Neuronal stem cell (in vitro differentiated cells): Measurements from ENCODE around the gene CAMK1D.

Source experiments
- DNase-seq: peaks from one replicate; pipeline ENCODE4 v3.0.0-alpha.2; 2013; ENCODE audit warnings: low spot score
- H2AFZ ChIP-seq: one replicate; pipeline ENCODE4 v1.6.1; 2013; ENCODE audit warnings: mild to moderate bottlenecking, low read length, inconsistent platforms
- H2AK5ac ChIP-seq: 2 replicates; pipeline ENCODE4 v1.6.1; 2013; ENCODE audit warnings: low read depth, mild to moderate bottlenecking, inconsistent platforms, low read length, moderate library complexity, mixed read lengths
- H2BK120ac ChIP-seq: 2 replicates; pipeline ENCODE4 v1.6.1; 2013; ENCODE audit warnings: low read depth, mild to moderate bottlenecking, inconsistent platforms, low read length, moderate library complexity, mixed read lengths
- H2BK12ac ChIP-seq: one replicate; pipeline ENCODE4 v1.6.1; 2013; ENCODE audit warnings: low read length, inconsistent platforms
- H2BK15ac ChIP-seq: 2 replicates; pipeline ENCODE4 v1.6.1; 2013; ENCODE audit warnings: mild to moderate bottlenecking, low read length, inconsistent platforms, mixed read lengths
- H2BK5ac ChIP-seq: one replicate; pipeline ENCODE4 v1.6.1; 2013; ENCODE audit warnings: inconsistent platforms, mild to moderate bottlenecking, low read length, moderate library complexity
- H3K14ac ChIP-seq: one replicate; pipeline ENCODE4 v1.6.1; 2013; ENCODE audit warnings: low read length, inconsistent platforms
- H3K18ac ChIP-seq: 2 replicates; pipeline ENCODE4 v1.6.1; 2013; ENCODE audit warnings: low read length, inconsistent platforms
- H3K23ac ChIP-seq: 2 replicates; pipeline ENCODE4 v1.6.1; 2013; ENCODE audit warnings: low read depth, mild to moderate bottlenecking, mixed read lengths, low read length, inconsistent platforms; ENCODE audit not compliant: poor library complexity
- H3K27ac ChIP-seq: replicated peaks from 3 replicates; pipeline ENCODE4 v1.5.1; 2013; ENCODE audit warnings: low read length, inconsistent platforms
- H3K27me3 ChIP-seq, 3 experiments: 2 replicates each; pipeline ENCODE4 v1.6.1; 2013; ENCODE audit warnings: low read length in 3 of 3, mild to moderate bottlenecking in 2 of 3, inconsistent platforms in 1 of 3, low read depth in 1 of 3, mixed read lengths in 1 of 3, moderate library complexity in 1 of 3; ENCODE audit not compliant: control insufficient read depth in 3 of 3, insufficient read depth in 3 of 3
- H3K36me3 ChIP-seq, 2 donors: replicated peaks in 1 of 2; 2 replicates each; pipeline ENCODE4 v1.6.1; 2013; ENCODE audit warnings: low read length in 2 of 2; ENCODE audit not compliant: control insufficient read depth in 2 of 2, insufficient read depth in 2 of 2
- H3K4ac ChIP-seq: 2 replicates; pipeline ENCODE4 v1.6.1; 2013; ENCODE audit warnings: inconsistent platforms, mild to moderate bottlenecking, low read length, moderate library complexity
- H3K4me1 ChIP-seq, 2 donors: 1 replicate in 1 of 2; 2 replicates in 1 of 2; pipeline ENCODE4 v1.6.1; 2013; ENCODE audit warnings: low read length in 2 of 2, low read depth in 1 of 2; ENCODE audit not compliant: control insufficient read depth in 2 of 2, insufficient read depth in 1 of 2
- H3K4me2 ChIP-seq: one replicate; pipeline ENCODE4 v1.6.1; 2013; ENCODE audit warnings: mild to moderate bottlenecking, low read length, inconsistent platforms; ENCODE audit not compliant: insufficient read depth, poor library complexity, severe bottlenecking
- H3K4me3 ChIP-seq, 2 donors: 2 replicates each; pipeline ENCODE4 v1.5.1; 2013; ENCODE audit warnings: low read length in 2 of 2, mild to moderate bottlenecking in 2 of 2, inconsistent platforms in 1 of 2, moderate library complexity in 1 of 2
- H3K79me1 ChIP-seq: one replicate; pipeline ENCODE4 v1.6.1; 2013; ENCODE audit warnings: low read depth, mild to moderate bottlenecking, inconsistent platforms, low read length, moderate library complexity
- H3K9ac ChIP-seq: one replicate; pipeline ENCODE4 v1.6.1; 2013; ENCODE audit warnings: mild to moderate bottlenecking, low read depth, low read length, inconsistent platforms; ENCODE audit not compliant: poor library complexity
- H3K9me3 ChIP-seq, 2 donors: replicated peaks in 1 of 2; 2 replicates each; pipeline versions ENCODE3 to v1.6.1; 2013; ENCODE audit warnings: low read length in 2 of 2, mild to moderate bottlenecking in 2 of 2, inconsistent platforms in 1 of 2, low read depth in 1 of 2, mixed read lengths in 1 of 2, moderate library complexity in 1 of 2; ENCODE audit not compliant: control insufficient read depth in 2 of 2, insufficient read depth in 1 of 2
- H4K8ac ChIP-seq: one replicate; pipeline ENCODE4 v1.6.1; 2013; ENCODE audit warnings: low read depth, mild to moderate bottlenecking, inconsistent platforms, low read length, moderate library complexity
- H4K91ac ChIP-seq: one replicate; pipeline ENCODE4 v1.6.1; 2013; ENCODE audit warnings: low read length, low read depth, mild to moderate bottlenecking, inconsistent platforms; ENCODE audit not compliant: poor library complexity
- WGBS, 2 donors: extraction: QIAGEN DNeasy Blood & Tissue Kit; methylation state at CpG; one replicate each; pipeline ENCODE4 v1.1.7; 2013; ENCODE audit warnings: missing lambda C conversion rate in 2 of 2, mixed read lengths in 1 of 2; ENCODE audit not compliant: insufficient read length in 2 of 2, insufficient replicate concordance in 1 of 2; ENCODE audit errors: extremely low coverage in 2 of 2; 5-methylcytosine and 5-hydroxymethylcytosine counted together

CAMK1D gene

GRCh38 chr10:12659706-12660105, 310.4 kb downstream of the CAMK1D start:
- Histone ChIP-seq H2BK120ac (no peak overlapping the region), H2AK5ac (no peak overlapping the region), H2BK15ac (no peak overlapping the region), H3K18ac (no peak overlapping the region), H3K27me3 (no peaks in the 10 kb centered on the region), H3K9ac (no peak overlapping the region), H3K27ac (no peak overlapping the region), H2BK5ac (no peak overlapping the region), H3K4ac (no peak overlapping the region), H3K4me3 (no peak overlapping the region), H3K4me1 (no peaks in the 10 kb centered on the region), H3K4me2 (no peak overlapping the region), H3K36me3 (no peaks in the 10 kb centered on the region), H2AFZ (no peak overlapping the region), H4K8ac (no peak overlapping the region), H3K14ac (no peak overlapping the region), H3K23ac (no peak overlapping the region), H4K91ac (no peak overlapping the region), H3K9me3 (peaks cover 0 to 1% of the 10 kb centered on the region in 2 donors), H3K79me1 (no peaks in the 10 kb centered on the region), H2BK12ac (no peak overlapping the region)
- no peak for DNase-seq
- no CpG with 5 or more reads among the region's 11 CpGs for WGBS, 2 donors

GRCh38 chr10:12660812-12661211, 311.5 kb downstream of the CAMK1D start:
- H2BK12ac ChIP-seq: no peak overlapping the region
- no peak overlapping the region for H2AFZ ChIP-seq
- no peak overlapping the region for H2AK5ac ChIP-seq
- H3K4me2 ChIP-seq: no peak overlapping the region
- no peak overlapping the region for H3K18ac ChIP-seq
- H2BK15ac ChIP-seq: no peak overlapping the region
- no peak overlapping the region for H3K27ac ChIP-seq
- H3K79me1 ChIP-seq: no peaks in the 10 kb centered on the region
- no peak overlapping the region for H3K23ac ChIP-seq
- H3K4ac ChIP-seq: no peak overlapping the region
- no peak overlapping the region for H2BK5ac ChIP-seq
- no peak for DNase-seq
- H3K14ac ChIP-seq: no peak overlapping the region
- no peaks in the 10 kb centered on the region for H3K27me3 ChIP-seq
- H4K91ac ChIP-seq: no peak overlapping the region
- H3K9me3 ChIP-seq: no peaks in the 10 kb centered on the region
- no peak overlapping the region for H3K4me3 ChIP-seq
- no peak overlapping the region for H3K9ac ChIP-seq
- no peak overlapping the region for H4K8ac ChIP-seq
- H3K36me3 ChIP-seq: no peaks in the 10 kb centered on the region
- no CpG with 5 or more reads among the region's 3 CpGs for WGBS, 2 donors
- H3K4me1 ChIP-seq: no peaks in the 10 kb centered on the region
- no peak overlapping the region for H2BK120ac ChIP-seq

GRCh38 chr10:12661671-12662070, 312.3 kb downstream of the CAMK1D start:
- H3K36me3 ChIP-seq: no peaks in the 10 kb centered on the region
- no peak overlapping the region for H2BK5ac ChIP-seq
- H2BK12ac ChIP-seq: no peak overlapping the region
- H2AK5ac ChIP-seq: no peak overlapping the region
- no peaks in the 10 kb centered on the region for H3K79me1 ChIP-seq
- H3K27ac ChIP-seq: no peak overlapping the region
- no peak overlapping the region for H3K4ac ChIP-seq
- no peaks in the 10 kb centered on the region for H3K9me3 ChIP-seq
- H2AFZ ChIP-seq: no peak overlapping the region
- no peaks in the 10 kb centered on the region for H3K27me3 ChIP-seq
- H3K14ac ChIP-seq: no peak overlapping the region
- H4K8ac ChIP-seq: no peak overlapping the region
- no peak overlapping the region for H4K91ac ChIP-seq
- no peak overlapping the region for H2BK15ac ChIP-seq
- H3K23ac ChIP-seq: no peak overlapping the region
- WGBS, 2 donors: no CpG with 5 or more reads among the region's 1 CpG
- no peak overlapping the region for H3K4me2 ChIP-seq
- H3K18ac ChIP-seq: no peak overlapping the region
- H2BK120ac ChIP-seq: no peak overlapping the region
- no peak overlapping the region for H3K9ac ChIP-seq
- H3K4me1 ChIP-seq: no peaks in the 10 kb centered on the region
- no peak for DNase-seq
- no peak overlapping the region for H3K4me3 ChIP-seq

GRCh38 chr10:12663863-12664262, 314.5 kb downstream of the CAMK1D start:
- Histone ChIP-seq H3K4me3 (no peak overlapping the region), H3K9me3 (peaks cover 0 to 3% of the 10 kb centered on the region in 2 donors), H3K27ac (no peak overlapping the region), H3K18ac (no peak overlapping the region), H2AFZ (no peak overlapping the region), H4K8ac (no peak overlapping the region), H4K91ac (no peak overlapping the region), H3K4ac (no peak overlapping the region), H2BK15ac (no peak overlapping the region), H2BK5ac (no peak overlapping the region), H2BK120ac (no peak overlapping the region), H3K4me2 (no peak overlapping the region), H3K36me3 (no peaks in the 10 kb centered on the region), H2BK12ac (no peak overlapping the region), H3K9ac (no peak overlapping the region), H3K4me1 (no peaks in the 10 kb centered on the region), H3K14ac (no peak overlapping the region), H3K23ac (no peak overlapping the region), H2AK5ac (no peak overlapping the region), H3K27me3 (no peaks in the 10 kb centered on the region), H3K79me1 (no peaks in the 10 kb centered on the region)
- WGBS, 2 donors: no CpG with 5 or more reads among the region's 1 CpG
- no peak for DNase-seq
